Endodermal cell (in vitro differentiated cells): ENCODE measurements around the gene CHML. TPM values are rescaled to one million over a fixed set of nuclear protein-coding genes. Genes with fewer than 3 reads are reported as not detected.

Experiments used
- DNase-seq: peaks from one replicate; pipeline ENCODE4 v3.0.0-alpha.2; 2017
- H3K27ac ChIP-seq: 2 replicates; pipeline ENCODE4 v1.5.1; 2013; ENCODE audit warnings: mild to moderate bottlenecking, low read depth, low read length, moderate library complexity
- H3K27me3 ChIP-seq: 2 replicates; pipeline ENCODE4 v1.6.1; 2013; ENCODE audit warnings: mild to moderate bottlenecking, low read length, moderate library complexity; ENCODE audit not compliant: insufficient read depth, control insufficient read depth, poor library complexity, severe bottlenecking
- H3K36me3 ChIP-seq: 2 replicates; pipeline ENCODE4 v1.7.0; 2013; ENCODE audit warnings: mild to moderate bottlenecking, low read length, moderate library complexity; ENCODE audit not compliant: control insufficient read depth, insufficient read depth
- H3K4me1 ChIP-seq: one replicate; pipeline ENCODE4 v1.7.0; 2013; ENCODE audit warnings: low read length; ENCODE audit not compliant: control insufficient read depth, insufficient read depth
- H3K4me3 ChIP-seq: 2 replicates; pipeline ENCODE4 v1.5.1; 2013; ENCODE audit warnings: mild to moderate bottlenecking, low read length, moderate library complexity
- H3K9ac ChIP-seq: 2 replicates; pipeline ENCODE4 v1.6.1; 2013; ENCODE audit warnings: mild to moderate bottlenecking, low read length, moderate library complexity; ENCODE audit not compliant: poor library complexity, severe bottlenecking; ENCODE audit errors: extremely low read depth
- H3K9me3 ChIP-seq: 2 replicates; pipeline ENCODE4 v1.6.1; 2013; ENCODE audit warnings: mild to moderate bottlenecking, low read length, moderate library complexity; ENCODE audit not compliant: control insufficient read depth
- H3K27ac Mint-ChIP-seq: 2 replicates; pipeline ENCODE4 v1.8.0; 2020; ENCODE audit warnings: mixed read lengths
- H3K27me3 Mint-ChIP-seq: 2 replicates; pipeline ENCODE4 v1.8.0; 2021; ENCODE audit warnings: mild to moderate bottlenecking, mixed read lengths; ENCODE audit not compliant: insufficient read depth
- H3K36me3 Mint-ChIP-seq: 2 replicates; pipeline ENCODE4 v1.8.0; 2020; ENCODE audit warnings: low read depth, mixed read lengths
- H3K4me1 Mint-ChIP-seq: 2 replicates; pipeline ENCODE4 v1.8.0; 2020; ENCODE audit warnings: mixed read lengths
- H3K4me3 Mint-ChIP-seq: 2 replicates; pipeline ENCODE4 v1.8.0; 2020; ENCODE audit warnings: mild to moderate bottlenecking, moderate library complexity, mixed read lengths
- H3K9me3 Mint-ChIP-seq: 2 replicates; pipeline ENCODE4 v1.8.0; 2020; ENCODE audit warnings: mild to moderate bottlenecking, mixed read lengths
- WGBS, 2 experiments: methylation state at CpG; one replicate each; pipeline versions ENCODE4 v1.1.5 to v1.1.7; 2013; ENCODE audit warnings: missing lambda C conversion rate in 2 of 2, mixed read lengths in 1 of 2; ENCODE audit not compliant: insufficient coverage in 1 of 2, insufficient read length in 1 of 2; 5-methylcytosine and 5-hydroxymethylcytosine counted together
- total RNA-seq, 2 donors: library from RNA; stranded (reverse); fragmentation: NEBNext Ultra II Directional in 1 of 2; extraction: Animal tissue kit (Norgen Biotek cat#: 25700) in 1 of 2; gene quantifications; 2 replicates in 1 of 2; 3 replicates in 1 of 2; pipeline ENCODE4 v1.2.1, GENCODE V29; 2021
- TF ChIP-seq, protein P1 (sequence below): fragments of 200-600 bp; sonication (generic); conservative IDR thresholded peaks from 2 replicates; pipeline ENCODE4 v1.5.0; 2021; ENCODE audit warnings: antibody characterized with exemption, mild to moderate bottlenecking

CHML gene
- total RNA-seq, 2 donors from 2014 or later = 16.4 to 28.5 TPM

DNA sequence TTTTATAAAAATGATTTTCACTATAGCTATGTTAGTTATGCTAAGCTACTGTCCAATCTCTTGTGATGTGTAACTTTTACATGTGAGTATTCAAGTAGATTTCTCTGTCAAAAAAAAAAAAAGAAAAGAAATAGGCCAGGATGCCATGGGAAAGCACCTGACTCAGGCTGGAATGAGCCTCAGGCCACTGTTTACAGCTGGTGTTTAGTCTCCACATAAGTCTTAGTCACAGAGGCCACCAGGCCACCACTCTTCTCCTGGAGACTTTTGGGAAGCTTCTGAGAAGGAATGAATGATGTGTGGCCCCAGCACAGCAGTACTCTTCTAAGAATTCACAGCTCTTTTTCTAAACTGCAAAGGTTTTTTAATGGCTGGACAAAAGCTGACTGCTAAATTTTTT, 48.9 kb downstream of the CHML start:
- H3K27me3 Mint-ChIP-seq = no peaks in the 10 kb centered on the region
- H3K27me3 ChIP-seq = no peaks in the 10 kb centered on the region
- TF ChIP-seq, protein P1, sequence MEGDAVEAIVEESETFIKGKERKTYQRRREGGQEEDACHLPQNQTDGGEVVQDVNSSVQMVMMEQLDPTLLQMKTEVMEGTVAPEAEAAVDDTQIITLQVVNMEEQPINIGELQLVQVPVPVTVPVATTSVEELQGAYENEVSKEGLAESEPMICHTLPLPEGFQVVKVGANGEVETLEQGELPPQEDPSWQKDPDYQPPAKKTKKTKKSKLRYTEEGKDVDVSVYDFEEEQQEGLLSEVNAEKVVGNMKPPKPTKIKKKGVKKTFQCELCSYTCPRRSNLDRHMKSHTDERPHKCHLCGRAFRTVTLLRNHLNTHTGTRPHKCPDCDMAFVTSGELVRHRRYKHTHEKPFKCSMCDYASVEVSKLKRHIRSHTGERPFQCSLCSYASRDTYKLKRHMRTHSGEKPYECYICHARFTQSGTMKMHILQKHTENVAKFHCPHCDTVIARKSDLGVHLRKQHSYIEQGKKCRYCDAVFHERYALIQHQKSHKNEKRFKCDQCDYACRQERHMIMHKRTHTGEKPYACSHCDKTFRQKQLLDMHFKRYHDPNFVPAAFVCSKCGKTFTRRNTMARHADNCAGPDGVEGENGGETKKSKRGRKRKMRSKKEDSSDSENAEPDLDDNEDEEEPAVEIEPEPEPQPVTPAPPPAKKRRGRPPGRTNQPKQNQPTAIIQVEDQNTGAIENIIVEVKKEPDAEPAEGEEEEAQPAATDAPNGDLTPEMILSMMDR = no peak
- H3K27ac ChIP-seq = no peak overlapping the region
- H3K9me3 Mint-ChIP-seq = no peaks in the 10 kb centered on the region
- H3K9me3 ChIP-seq = no peaks in the 10 kb centered on the region
- H3K4me1 ChIP-seq = no peaks in the 10 kb centered on the region
- H3K36me3 ChIP-seq = no peaks in the 10 kb centered on the region
- H3K9ac ChIP-seq = no peak overlapping the region
- H3K4me3 Mint-ChIP-seq = no peak overlapping the region
- no peak for DNase-seq
- H3K27ac Mint-ChIP-seq = no peak overlapping the region
- H3K4me1 Mint-ChIP-seq = peaks cover 18% of the 10 kb centered on the region
- no peak overlapping the region for H3K4me3 ChIP-seq
- no peaks in the 10 kb centered on the region for H3K36me3 Mint-ChIP-seq

DNA sequence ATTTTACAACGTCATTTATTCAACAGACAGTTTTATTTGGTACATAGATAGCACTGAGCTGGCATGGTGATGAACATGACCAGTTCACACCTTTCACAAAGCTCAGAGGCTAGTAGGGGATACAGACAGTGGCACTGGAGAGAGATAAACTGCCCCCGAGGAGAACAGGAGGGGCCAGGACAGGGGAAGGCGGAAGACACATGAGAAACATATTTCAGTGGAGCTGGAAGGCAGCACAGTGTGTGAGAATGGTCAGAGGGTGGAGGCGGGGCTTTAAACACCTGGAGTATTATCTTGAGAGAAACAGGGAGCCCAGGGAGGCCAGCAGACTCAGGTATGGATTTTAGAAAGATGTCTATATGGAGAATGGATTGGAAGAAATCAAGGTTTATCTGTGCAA, 49.5 kb downstream of the CHML start:
- H3K9ac ChIP-seq = no peak overlapping the region
- H3K9me3 ChIP-seq = no peaks in the 10 kb centered on the region
- TF ChIP-seq, protein P1 = no peak
- no peak overlapping the region for H3K4me3 Mint-ChIP-seq
- no peaks in the 10 kb centered on the region for H3K36me3 ChIP-seq
- H3K4me1 ChIP-seq = no peaks in the 10 kb centered on the region
- H3K36me3 Mint-ChIP-seq = no peaks in the 10 kb centered on the region
- no peaks in the 10 kb centered on the region for H3K27me3 ChIP-seq
- H3K4me1 Mint-ChIP-seq = peaks cover 18% of the 10 kb centered on the region
- 84 to 90% methylated on average over 3 to 4 of the region's 4 CpGs for WGBS, 2 experiments
- DNase-seq = no peak
- no peak overlapping the region for H3K27ac ChIP-seq
- no peaks in the 10 kb centered on the region for H3K27me3 Mint-ChIP-seq
- H3K27ac Mint-ChIP-seq = no peak overlapping the region
- H3K4me3 ChIP-seq = no peak overlapping the region
- no peaks in the 10 kb centered on the region for H3K9me3 Mint-ChIP-seq

Other genes starting within 250 kb of the CHML start
- gene FH, start 120.6 kb downstream of the CHML start, total RNA-seq = 10 to 100 TPM; 65.5 to 66.7 TPM
- not detected for gene KMO, start 108.0 kb downstream of the CHML start, total RNA-seq
- gene OPN3, start within 50 bp of the CHML start, total RNA-seq = 10 to 100 TPM in 1 of 2 donors, 1 to 10 TPM in 1; 9.0 to 22.5 TPM
- not detected for gene WDR64, start 11.9 kb upstream of the CHML start, total RNA-seq
- gene EXO1, start 207.8 kb upstream of the CHML start, total RNA-seq = 10 to 100 TPM; 21.7 to 30.9 TPM